ENCODE results near the gene RARRES1.

- TF ChIP-seq SRF (IDR thresholded peaks at IDR 0.05; ENCODE audit: low read depth) (no peak), POLR2A (IDR thresholded peaks at IDR 0.05; ENCODE audit: borderline replicate concordance, extremely low read depth, insufficient read depth, insufficient read length) (no peak), POLR2AphosphoS5 (IDR thresholded peaks at IDR 0.05; ENCODE audit: low read depth, low read length) (no peak), ZFX (IDR thresholded peaks at IDR 0.05) (no peak), EZH2phosphoT487 (IDR thresholded peaks at IDR 0.05; ENCODE audit: borderline replicate concordance) (no peak), SP1 (IDR thresholded peaks at IDR 0.05; ENCODE audit: low read depth) (no peak), YY1 (IDR thresholded peaks at IDR 0.05; ENCODE audit: extremely low read depth, insufficient replicate concordance, low read depth, low read length) (no peak), ELF1 (IDR thresholded peaks at IDR 0.05; ENCODE audit: borderline replicate concordance, low read depth) (no peak)
- TF ChIP-seq, protein P1, sequence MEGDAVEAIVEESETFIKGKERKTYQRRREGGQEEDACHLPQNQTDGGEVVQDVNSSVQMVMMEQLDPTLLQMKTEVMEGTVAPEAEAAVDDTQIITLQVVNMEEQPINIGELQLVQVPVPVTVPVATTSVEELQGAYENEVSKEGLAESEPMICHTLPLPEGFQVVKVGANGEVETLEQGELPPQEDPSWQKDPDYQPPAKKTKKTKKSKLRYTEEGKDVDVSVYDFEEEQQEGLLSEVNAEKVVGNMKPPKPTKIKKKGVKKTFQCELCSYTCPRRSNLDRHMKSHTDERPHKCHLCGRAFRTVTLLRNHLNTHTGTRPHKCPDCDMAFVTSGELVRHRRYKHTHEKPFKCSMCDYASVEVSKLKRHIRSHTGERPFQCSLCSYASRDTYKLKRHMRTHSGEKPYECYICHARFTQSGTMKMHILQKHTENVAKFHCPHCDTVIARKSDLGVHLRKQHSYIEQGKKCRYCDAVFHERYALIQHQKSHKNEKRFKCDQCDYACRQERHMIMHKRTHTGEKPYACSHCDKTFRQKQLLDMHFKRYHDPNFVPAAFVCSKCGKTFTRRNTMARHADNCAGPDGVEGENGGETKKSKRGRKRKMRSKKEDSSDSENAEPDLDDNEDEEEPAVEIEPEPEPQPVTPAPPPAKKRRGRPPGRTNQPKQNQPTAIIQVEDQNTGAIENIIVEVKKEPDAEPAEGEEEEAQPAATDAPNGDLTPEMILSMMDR (IDR thresholded peaks at IDR 0.05 in 2 of 3, conservative IDR thresholded peaks at IDR 0.05 in 1 of 3; ENCODE audit: borderline replicate concordance in 1 of 3, insufficient read depth in 1 of 3, low read depth in 2 of 3, low read length in 2 of 3) = no peak
- TF ChIP-seq, protein P2, sequence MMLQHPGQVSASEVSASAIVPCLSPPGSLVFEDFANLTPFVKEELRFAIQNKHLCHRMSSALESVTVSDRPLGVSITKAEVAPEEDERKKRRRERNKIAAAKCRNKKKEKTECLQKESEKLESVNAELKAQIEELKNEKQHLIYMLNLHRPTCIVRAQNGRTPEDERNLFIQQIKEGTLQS (IDR thresholded peaks at IDR 0.05) = no peak
- TF ChIP-seq, protein P3, sequence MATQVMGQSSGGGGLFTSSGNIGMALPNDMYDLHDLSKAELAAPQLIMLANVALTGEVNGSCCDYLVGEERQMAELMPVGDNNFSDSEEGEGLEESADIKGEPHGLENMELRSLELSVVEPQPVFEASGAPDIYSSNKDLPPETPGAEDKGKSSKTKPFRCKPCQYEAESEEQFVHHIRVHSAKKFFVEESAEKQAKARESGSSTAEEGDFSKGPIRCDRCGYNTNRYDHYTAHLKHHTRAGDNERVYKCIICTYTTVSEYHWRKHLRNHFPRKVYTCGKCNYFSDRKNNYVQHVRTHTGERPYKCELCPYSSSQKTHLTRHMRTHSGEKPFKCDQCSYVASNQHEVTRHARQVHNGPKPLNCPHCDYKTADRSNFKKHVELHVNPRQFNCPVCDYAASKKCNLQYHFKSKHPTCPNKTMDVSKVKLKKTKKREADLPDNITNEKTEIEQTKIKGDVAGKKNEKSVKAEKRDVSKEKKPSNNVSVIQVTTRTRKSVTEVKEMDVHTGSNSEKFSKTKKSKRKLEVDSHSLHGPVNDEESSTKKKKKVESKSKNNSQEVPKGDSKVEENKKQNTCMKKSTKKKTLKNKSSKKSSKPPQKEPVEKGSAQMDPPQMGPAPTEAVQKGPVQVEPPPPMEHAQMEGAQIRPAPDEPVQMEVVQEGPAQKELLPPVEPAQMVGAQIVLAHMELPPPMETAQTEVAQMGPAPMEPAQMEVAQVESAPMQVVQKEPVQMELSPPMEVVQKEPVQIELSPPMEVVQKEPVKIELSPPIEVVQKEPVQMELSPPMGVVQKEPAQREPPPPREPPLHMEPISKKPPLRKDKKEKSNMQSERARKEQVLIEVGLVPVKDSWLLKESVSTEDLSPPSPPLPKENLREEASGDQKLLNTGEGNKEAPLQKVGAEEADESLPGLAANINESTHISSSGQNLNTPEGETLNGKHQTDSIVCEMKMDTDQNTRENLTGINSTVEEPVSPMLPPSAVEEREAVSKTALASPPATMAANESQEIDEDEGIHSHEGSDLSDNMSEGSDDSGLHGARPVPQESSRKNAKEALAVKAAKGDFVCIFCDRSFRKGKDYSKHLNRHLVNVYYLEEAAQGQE (IDR thresholded peaks at IDR 0.05; ENCODE audit: low read depth) = no peak
Measured at GRCh38 chr3:158678687-158679086, 53.6 kb downstream of the RARRES1 start.

All from HCT116 (cell line).